Measurements from ENCODE around the gene CKMT2. TPM values are rescaled to one million over a fixed set of nuclear protein-coding genes. Genes with fewer than 3 reads are reported as not detected.
"Not testable (repeated sequence)": the region's sequence is repeated elsewhere in the genome, so short reads cannot be mapped to it uniquely, and the experiment has no call there.

CKMT2 gene
- total and polyA plus RNA-seq, 7 donors: 0.96 to 11.1 (median 4.6) TPM

DNA sequence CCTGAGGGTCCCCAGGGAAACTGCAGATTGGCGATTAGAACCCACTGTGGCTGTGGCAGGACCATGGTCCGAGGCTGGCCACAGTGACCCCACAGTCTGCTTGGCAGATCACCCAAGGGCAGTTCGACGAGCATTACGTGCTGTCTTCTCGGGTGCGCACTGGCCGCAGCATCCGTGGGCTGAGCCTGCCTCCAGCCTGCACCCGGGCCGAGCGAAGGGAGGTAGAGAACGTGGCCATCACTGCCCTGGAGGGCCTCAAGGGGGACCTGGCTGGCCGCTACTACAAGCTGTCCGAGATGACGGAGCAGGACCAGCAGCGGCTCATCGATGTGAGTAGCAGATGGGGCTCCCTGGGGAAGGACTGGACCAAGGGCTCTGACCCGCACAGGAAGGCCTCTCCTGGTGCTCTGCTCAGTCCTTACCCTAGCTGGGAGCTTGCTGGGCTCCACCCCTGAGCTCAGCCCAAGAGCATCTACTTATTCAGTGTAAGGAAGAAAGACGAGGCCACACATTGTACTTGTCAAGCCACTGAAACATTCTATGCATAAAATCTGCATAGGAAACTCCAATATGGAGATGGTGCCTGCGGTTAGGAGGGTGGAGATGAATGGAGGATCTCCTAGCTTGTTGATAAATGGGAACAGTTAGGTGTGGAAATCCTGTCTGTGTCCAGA, 21.9 kb downstream of the CKMT2 start:
- H3K9me3 ChIP-seq: no peaks in the 10 kb centered on the region
- intact Hi-C loops (cut with DNase I): no loop called here
- H3K36me3 ChIP-seq: peaks cover 0 to 28% (median 2%) of the 10 kb centered on the region in 4 donors
- TF ChIP-seq, protein P1, sequence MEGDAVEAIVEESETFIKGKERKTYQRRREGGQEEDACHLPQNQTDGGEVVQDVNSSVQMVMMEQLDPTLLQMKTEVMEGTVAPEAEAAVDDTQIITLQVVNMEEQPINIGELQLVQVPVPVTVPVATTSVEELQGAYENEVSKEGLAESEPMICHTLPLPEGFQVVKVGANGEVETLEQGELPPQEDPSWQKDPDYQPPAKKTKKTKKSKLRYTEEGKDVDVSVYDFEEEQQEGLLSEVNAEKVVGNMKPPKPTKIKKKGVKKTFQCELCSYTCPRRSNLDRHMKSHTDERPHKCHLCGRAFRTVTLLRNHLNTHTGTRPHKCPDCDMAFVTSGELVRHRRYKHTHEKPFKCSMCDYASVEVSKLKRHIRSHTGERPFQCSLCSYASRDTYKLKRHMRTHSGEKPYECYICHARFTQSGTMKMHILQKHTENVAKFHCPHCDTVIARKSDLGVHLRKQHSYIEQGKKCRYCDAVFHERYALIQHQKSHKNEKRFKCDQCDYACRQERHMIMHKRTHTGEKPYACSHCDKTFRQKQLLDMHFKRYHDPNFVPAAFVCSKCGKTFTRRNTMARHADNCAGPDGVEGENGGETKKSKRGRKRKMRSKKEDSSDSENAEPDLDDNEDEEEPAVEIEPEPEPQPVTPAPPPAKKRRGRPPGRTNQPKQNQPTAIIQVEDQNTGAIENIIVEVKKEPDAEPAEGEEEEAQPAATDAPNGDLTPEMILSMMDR (IDR thresholded peaks at IDR 0.05): no peak
- no peak for TF ChIP-seq EP300 (IDR thresholded peaks at IDR 0.05)
- TF ChIP-seq POLR2AphosphoS5 (IDR thresholded peaks at IDR 0.05): no peak
- TF ChIP-seq POLR2A (IDR thresholded peaks at IDR 0.05): no peak
- H3K4me3 ChIP-seq: no peak overlapping the region
- no peaks in the 10 kb centered on the region for H3K27me3 ChIP-seq
- WGBS, 2 donors: 96 to 97% methylated on average over 21 of the region's 21 CpGs
- peaks cover 0 to 6% (median 0%) of the 10 kb centered on the region in 4 donors for H3K4me1 ChIP-seq
- no peak overlapping the region for H3K27ac ChIP-seq
- DNase-seq: no peak

DNA sequence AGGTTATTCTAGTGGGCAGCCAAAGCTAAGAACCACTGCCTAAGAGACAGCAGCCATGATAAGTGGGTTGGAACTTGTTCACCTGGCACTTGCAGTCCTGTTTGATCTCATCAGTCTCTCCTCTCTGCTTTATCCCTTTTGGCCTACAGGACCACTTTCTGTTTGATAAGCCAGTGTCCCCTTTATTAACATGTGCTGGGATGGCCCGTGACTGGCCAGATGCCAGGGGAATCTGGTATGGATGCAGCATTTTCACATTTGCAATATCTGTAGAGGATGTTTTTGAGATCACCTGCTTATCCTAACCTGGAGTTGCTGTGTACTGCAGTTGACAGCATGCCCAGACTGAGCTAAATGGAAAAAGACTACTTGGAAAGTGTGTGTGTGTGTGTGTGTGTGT, 23.6 kb downstream of the CKMT2 start:
- Histone ChIP-seq H3K27ac (no peak overlapping the region), H3K27me3 (no peaks in the 10 kb centered on the region), H3K4me3 (no peak overlapping the region), H3K36me3 (peaks cover 0 to 28% (median 2%) of the 10 kb centered on the region in 4 donors), H3K4me1 (peaks cover 0 to 3% (median 0%) of the 10 kb centered on the region in 4 donors), H3K9me3 (no peaks in the 10 kb centered on the region)
- TF ChIP-seq, protein P1 (IDR thresholded peaks at IDR 0.05): no peak
- no peak for TF ChIP-seq POLR2AphosphoS5 (IDR thresholded peaks at IDR 0.05)
- no peak for TF ChIP-seq POLR2A (IDR thresholded peaks at IDR 0.05)
- no peak for TF ChIP-seq EP300 (IDR thresholded peaks at IDR 0.05)
- intact Hi-C loops (cut with DNase I): no loop called here
- WGBS, 2 donors: 95 to 96% methylated on average over 1 of the region's 1 CpG
- DNase-seq: no peak

GRCh38 chr5:81262796-81263195, 29.7 kb downstream of the CKMT2 start:
- DNase-seq; H3K27me3 ChIP-seq; H3K9me3 ChIP-seq; intact Hi-C loops (cut with DNase I); H3K27ac ChIP-seq; H3K4me1 ChIP-seq; H3K4me3 ChIP-seq: not testable (repeated sequence)
- peaks cover 0 to 11% (median 2%) of the 10 kb centered on the region in 4 donors for H3K36me3 ChIP-seq
- 69 to 95% methylated on average over 1 of the region's 1 CpG for WGBS, 2 donors

DNA sequence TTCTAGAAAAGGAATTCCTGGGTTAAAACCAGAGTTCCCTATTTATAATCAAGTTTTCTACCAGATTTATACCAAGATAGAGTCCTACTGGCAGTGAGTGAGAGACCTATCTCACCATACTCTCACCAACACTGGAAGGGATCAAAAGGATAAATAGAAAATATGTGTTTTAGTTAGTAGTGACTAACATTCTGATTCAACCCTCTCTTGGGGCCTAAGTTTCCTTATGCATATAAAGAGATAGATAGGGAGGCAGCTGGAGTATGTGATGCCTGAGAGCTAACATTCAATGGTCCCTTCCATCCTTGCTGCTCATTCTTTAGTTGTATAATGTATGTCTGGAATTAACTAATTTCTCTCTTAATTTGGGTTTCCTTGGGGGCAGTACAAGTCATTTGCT, 32.0 kb downstream of the CKMT2 start:
- intact Hi-C loops (cut with DNase I): no loop called here
- no peaks in the 10 kb centered on the region for H3K27me3 ChIP-seq
- no peak overlapping the region for H3K4me3 ChIP-seq
- TF ChIP-seq EP300 (IDR thresholded peaks at IDR 0.05) (no peak), POLR2AphosphoS5 (IDR thresholded peaks at IDR 0.05) (no peak), POLR2A (IDR thresholded peaks at IDR 0.05) (no peak)
- TF ChIP-seq, protein P1 (IDR thresholded peaks at IDR 0.05): no peak
- H3K36me3 ChIP-seq: no peaks in the 10 kb centered on the region
- H3K4me1 ChIP-seq: peaks cover 0 to 9% (median 0%) of the 10 kb centered on the region in 4 donors
- no peaks in the 10 kb centered on the region for H3K9me3 ChIP-seq
- no peak overlapping the region for H3K27ac ChIP-seq
- no peak for DNase-seq

DNA sequence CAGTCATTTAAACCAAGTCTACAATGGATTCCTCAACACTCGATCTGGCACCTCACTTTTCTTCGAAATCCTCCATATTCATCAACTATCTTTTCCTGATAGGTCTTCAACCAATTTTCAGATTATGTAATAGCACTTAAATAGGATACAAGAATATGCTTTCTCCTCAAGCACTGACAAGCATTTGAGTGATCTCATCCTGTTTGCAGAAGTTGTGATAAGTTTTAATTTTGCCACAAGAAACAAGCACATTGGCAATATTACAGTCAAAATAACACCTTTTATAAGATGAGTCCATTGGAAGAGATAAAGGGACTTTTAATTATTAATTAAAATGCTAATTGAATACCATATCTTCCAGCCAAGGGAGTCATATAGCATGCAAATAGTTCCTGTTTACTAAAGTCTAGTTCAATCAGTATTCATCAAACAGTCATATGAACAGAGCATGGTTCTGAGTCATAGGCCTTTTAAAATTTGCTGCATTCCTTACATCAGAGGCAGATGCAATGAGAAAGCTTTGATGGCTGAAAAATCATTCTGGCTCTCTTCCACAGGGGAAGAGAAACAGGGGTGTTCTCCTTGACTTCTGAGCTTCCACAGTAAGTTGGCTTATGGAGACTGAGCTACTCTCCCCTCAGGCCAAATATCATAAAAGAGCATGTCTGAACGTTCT, 35.5 kb downstream of the CKMT2 start:
- 70 to 78% methylated on average over 3 of the region's 3 CpGs for WGBS, 2 donors
- no peaks in the 10 kb centered on the region for H3K36me3 ChIP-seq
- H3K27me3 ChIP-seq: no peaks in the 10 kb centered on the region
- TF ChIP-seq POLR2A (IDR thresholded peaks at IDR 0.05) (no peak), EP300 (IDR thresholded peaks at IDR 0.05) (no peak)
- no peak overlapping the region for H3K4me3 ChIP-seq
- H3K27ac ChIP-seq: peak overlapping the region in 1 of 4 donors; percentile 6
- intact Hi-C loops (cut with DNase I): no loop called here
- H3K4me1 ChIP-seq: peaks cover 0 to 9% (median 0%) of the 10 kb centered on the region in 4 donors
- DNase-seq: no peak
- H3K9me3 ChIP-seq: peaks cover 0 to 3% (median 0%) of the 10 kb centered on the region in 4 donors
